Spinal cord (tissue), 10 donors: ENCODE data around the gene CIAO2B. TPM values are rescaled to one million over a fixed set of nuclear protein-coding genes. Genes with fewer than 3 reads are reported as not detected.
A peak's percentile ranks its signal among the peaks of the same experiment; 100 is the strongest.
"Not testable (repeated sequence)": the region's sequence is repeated elsewhere in the genome, so short reads cannot be mapped to it uniquely, and the experiment has no call there.

Source experiments
- DNase-seq, 6 donors: peaks; one replicate each; pipeline versions ENCODE4 v3.0.0 to v3.0.0-alpha.2; 2013 to 2015; ENCODE audit warnings: low spot score in 6 of 6, low read depth in 4 of 6
- H3K27ac ChIP-seq: one replicate; pipeline ENCODE4 v1.5.1; 2013; ENCODE audit warnings: low read depth, low read length, control low read depth
- H3K27me3 ChIP-seq: one replicate; pipeline ENCODE4 v1.6.1; 2013; ENCODE audit warnings: low read length; ENCODE audit not compliant: control insufficient read depth, insufficient read depth
- H3K36me3 ChIP-seq: one replicate; pipeline ENCODE4 v1.6.1; 2013; ENCODE audit warnings: low read length; ENCODE audit not compliant: control insufficient read depth, insufficient read depth
- H3K4me1 ChIP-seq: one replicate; pipeline ENCODE4 v1.6.1; 2013; ENCODE audit warnings: low read length; ENCODE audit not compliant: control insufficient read depth, insufficient read depth
- H3K4me3 ChIP-seq: one replicate; pipeline ENCODE4 v1.5.1; 2013; ENCODE audit warnings: low read depth, low read length, control low read depth
- H3K9me3 ChIP-seq: one replicate; pipeline ENCODE4 v1.6.1; 2013; ENCODE audit warnings: low read length; ENCODE audit not compliant: control insufficient read depth, insufficient read depth
- WGBS: methylation state at CpG from one replicate; pipeline ENCODE4 v1.1.5; 2013; ENCODE audit warnings: missing lambda C conversion rate; ENCODE audit not compliant: insufficient coverage; 5-methylcytosine and 5-hydroxymethylcytosine counted together
- polyA plus RNA-seq, 2 donors: library from polyadenylated mRNA; unstranded; fragments of 120-200 nt; gene quantifications; one replicate each; pipeline ENCODE4 v1.2.1, GENCODE V29; 2013; ENCODE audit not compliant: insufficient read length in 2 of 2
- total RNA-seq, 2 donors: library from RNA; depleted of rRNA in 1 of 2; stranded (reverse); fragments of 120-200 nt in 1 of 2; fragments of >200 nt in 1 of 2; gene quantifications; one replicate each; pipeline versions ENCODE4 v1.2.3 to v1.2.4, GENCODE V29; 2013 to 2014
- donor health status: healthy.

CIAO2B gene
- total and polyA plus RNA-seq, 4 donors = 52.7 to 138 (median 127) TPM

- H3K4me3 ChIP-seq = no peak overlapping the region
- no peak for DNase-seq
- H3K27me3 ChIP-seq = no peaks in the 10 kb centered on the region
- peaks cover 36% of the 10 kb centered on the region for H3K4me1 ChIP-seq
- H3K9me3 ChIP-seq = no peaks in the 10 kb centered on the region
- H3K36me3 ChIP-seq = no peaks in the 10 kb centered on the region
- H3K27ac ChIP-seq = no peak overlapping the region
- 67% methylated on average over 12 of the region's 14 CpGs for WGBS
Observed at GRCh38 chr16:66902648-66903543, 31.3 kb downstream of the CIAO2B start.

- Histone ChIP-seq H3K9me3 (no peaks in the 10 kb centered on the region), H3K27me3 (no peaks in the 10 kb centered on the region), H3K27ac (no peak overlapping the region), H3K4me1 (peaks cover 36% of the 10 kb centered on the region), H3K36me3 (no peaks in the 10 kb centered on the region), H3K4me3 (no peak overlapping the region)
- 93% methylated on average over 10 of the region's 10 CpGs for WGBS
- DNase-seq = no peak
Observed at GRCh38 chr16:66901626-66902025, 32.6 kb downstream of the CIAO2B start.

GRCh38 chr16:66900721-66901441, 33.3 kb downstream of the CIAO2B start:
- H3K27ac ChIP-seq = no peak overlapping the region
- 56% methylated on average over 4 of the region's 7 CpGs for WGBS
- no peaks in the 10 kb centered on the region for H3K9me3 ChIP-seq
- peaks cover 36% of the 10 kb centered on the region for H3K4me1 ChIP-seq
- H3K4me3 ChIP-seq = no peak overlapping the region
- H3K27me3 ChIP-seq = no peaks in the 10 kb centered on the region
- no peaks in the 10 kb centered on the region for H3K36me3 ChIP-seq
- no peak for DNase-seq

GRCh38 chr16:66899945-66900710, 34.1 kb downstream of the CIAO2B start:
- no peaks in the 10 kb centered on the region for H3K9me3 ChIP-seq
- WGBS = 42% methylated on average over 5 of the region's 9 CpGs
- no peak overlapping the region for H3K4me3 ChIP-seq
- H3K27me3 ChIP-seq = no peaks in the 10 kb centered on the region
- peaks cover 38% of the 10 kb centered on the region for H3K4me1 ChIP-seq
- no peak overlapping the region for H3K27ac ChIP-seq
- peak in 3 of 6 donors; percentile 22 to 70 (median 57) for DNase-seq
- H3K36me3 ChIP-seq = no peaks in the 10 kb centered on the region

GRCh38 chr16:66899310-66899944, 34.8 kb downstream of the CIAO2B start:
- Histone ChIP-seq H3K4me1 (peaks cover 34% of the 10 kb centered on the region), H3K4me3 (no peak overlapping the region), H3K9me3 (no peaks in the 10 kb centered on the region), H3K36me3 (no peaks in the 10 kb centered on the region), H3K27me3 (no peaks in the 10 kb centered on the region), H3K27ac (no peak overlapping the region)
- 82% methylated on average over 6 of the region's 6 CpGs for WGBS
- no peak for DNase-seq

- WGBS = 86% methylated on average over 1 of the region's 2 CpGs
- no peaks in the 10 kb centered on the region for H3K9me3 ChIP-seq
- H3K27me3 ChIP-seq = no peaks in the 10 kb centered on the region
- no peaks in the 10 kb centered on the region for H3K36me3 ChIP-seq
- no peak overlapping the region for H3K27ac ChIP-seq
- H3K4me3 ChIP-seq = no peak overlapping the region
- peaks cover 30% of the 10 kb centered on the region for H3K4me1 ChIP-seq
- no peak for DNase-seq
Observed at GRCh38 chr16:66898933-66899309, 35.3 kb downstream of the CIAO2B start.

GRCh38 chr16:66898207-66898606, 36.0 kb downstream of the CIAO2B start:
- Histone ChIP-seq H3K27me3 (no peaks in the 10 kb centered on the region), H3K9me3 (no peaks in the 10 kb centered on the region), H3K27ac (no peak overlapping the region), H3K36me3 (no peaks in the 10 kb centered on the region), H3K4me3 (no peak overlapping the region), H3K4me1 (peaks cover 30% of the 10 kb centered on the region)
- DNase-seq = no peak
- 100% methylated on average over 2 of the region's 3 CpGs for WGBS

- not testable (repeated sequence) for H3K27me3 ChIP-seq, H3K9me3 ChIP-seq, DNase-seq, H3K4me3 ChIP-seq, H3K36me3 ChIP-seq, H3K27ac ChIP-seq
- peaks cover 30% of the 10 kb centered on the region for H3K4me1 ChIP-seq
- 62% methylated on average over 3 of the region's 5 CpGs for WGBS
Observed at GRCh38 chr16:66896682-66897081, 37.5 kb downstream of the CIAO2B start.

- DNase-seq = no peak
- WGBS = 98% methylated on average over 3 of the region's 3 CpGs
- H3K27ac ChIP-seq = no peak overlapping the region
- no peak overlapping the region for H3K4me3 ChIP-seq
- peaks cover 32% of the 10 kb centered on the region for H3K4me1 ChIP-seq
- no peaks in the 10 kb centered on the region for H3K27me3 ChIP-seq
- H3K9me3 ChIP-seq = no peaks in the 10 kb centered on the region
- peaks cover 2% of the 10 kb centered on the region for H3K36me3 ChIP-seq
Observed at GRCh38 chr16:66895999-66896398, 38.2 kb downstream of the CIAO2B start.
